Esophagus muscularis mucosa (tissue), 3 donors: Measurements from ENCODE around the gene FBXW8.

Experiments used
- CTCF ChIP-seq, 3 experiments: fragments of 200-600 bp in 2 of 3; fragments of 450-650 bp in 1 of 3; sonication (generic) in 2 of 3; IDR thresholded peaks; one replicate each; pipeline ENCODE4 v1.5.1; 2017 to 2019; ENCODE audit warnings: antibody characterized with exemption in 3 of 3, mild to moderate bottlenecking in 2 of 3, moderate library complexity in 1 of 3
- EP300 ChIP-seq: sonication (generic); formaldehyde crosslinking; IDR thresholded peaks from one replicate; pipeline ENCODE4 v1.6.1; 2017; ENCODE audit warnings: antibody characterized with exemption

DNA sequence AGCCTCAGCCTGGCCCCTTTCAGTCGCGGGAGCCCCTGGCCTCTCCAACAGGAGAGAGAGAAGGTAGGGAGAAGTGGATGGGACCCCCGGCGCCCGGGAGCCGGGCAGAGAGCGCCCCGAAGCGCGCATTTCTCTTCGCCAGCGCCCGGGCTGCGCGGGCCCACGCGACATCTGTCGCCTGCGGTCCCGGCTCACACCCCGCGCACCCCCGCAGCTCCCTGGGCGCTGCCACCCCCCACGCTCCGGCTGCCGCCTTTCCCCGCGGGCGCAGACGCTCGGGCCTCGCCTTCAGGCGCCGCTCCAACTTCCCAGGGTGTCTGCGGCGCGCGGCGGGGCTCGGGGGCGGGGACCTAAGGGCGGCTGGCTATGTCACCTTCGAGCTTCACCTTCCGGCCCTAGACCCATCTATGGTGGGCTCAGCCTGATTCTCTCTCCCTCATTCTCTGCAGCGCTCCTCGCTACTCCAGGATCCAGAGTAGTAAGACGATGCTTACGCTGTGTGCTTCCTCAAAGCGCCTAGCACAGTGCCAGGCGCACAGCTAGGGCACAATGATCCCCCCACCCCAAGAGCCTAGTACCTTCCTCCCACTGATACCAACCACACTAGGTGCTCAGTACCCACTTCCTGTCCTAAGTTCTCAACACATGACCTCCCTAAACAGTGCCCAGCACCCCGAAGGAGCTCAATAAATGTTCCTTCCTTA, 31.1 kb upstream of the FBXW8 start:
- TF ChIP-seq CTCF (IDR thresholded peaks at IDR 0.05) = no peak
- TF ChIP-seq EP300 = no peak
